Stimulated activated CD8-positive, alpha-beta memory T cell treated with anti-CD3 and anti-CD28 coated beads, Interleukin-2, amount 100 ng/mL, for 48 hours (primary cell): ENCODE data around the gene RFX8.

Experiments
- DNase-seq, 2 donors: peaks; one replicate each; pipeline ENCODE4 v3.0.0-alpha.2; 2020; ENCODE audit warnings: low read depth in 2 of 2

Gene RFX8

DNA sequence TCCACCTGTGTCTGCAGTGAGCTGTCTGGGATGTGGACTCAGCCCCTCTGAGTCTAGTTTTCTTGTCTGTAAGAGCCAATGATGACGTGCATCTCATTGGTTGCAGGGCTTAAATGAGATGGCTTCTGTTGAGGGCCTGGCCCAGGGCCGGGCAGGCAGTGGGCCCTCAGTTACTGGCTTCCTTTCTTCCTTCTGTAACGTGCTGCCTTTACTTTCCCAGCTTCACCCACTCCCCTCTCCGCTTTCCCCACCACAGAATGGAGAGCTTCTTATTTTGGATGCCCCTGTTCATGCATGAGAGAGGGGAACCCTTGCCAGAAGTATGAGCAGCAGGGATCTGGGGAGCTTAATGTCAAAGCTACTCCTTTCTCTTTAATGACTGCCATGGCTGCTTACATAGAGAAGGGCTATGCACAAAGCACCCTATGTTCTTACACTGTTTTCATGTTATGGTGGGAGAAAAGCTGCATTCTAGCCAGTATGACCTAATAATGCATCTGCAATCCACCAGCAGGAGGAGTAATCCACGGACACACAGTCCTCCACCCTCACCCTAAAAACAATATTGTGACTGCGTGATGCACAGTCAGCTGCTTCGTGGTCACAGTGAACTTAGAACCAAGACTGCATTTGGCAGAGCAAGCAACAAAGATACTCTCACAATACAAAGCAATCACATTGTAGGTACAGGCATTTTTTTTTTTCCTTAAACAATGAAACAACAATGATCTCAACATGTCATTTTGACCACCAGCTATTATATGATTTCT is 124.8 kb downstream of the RFX8 start:
- DNase-seq = no peak

DNA sequence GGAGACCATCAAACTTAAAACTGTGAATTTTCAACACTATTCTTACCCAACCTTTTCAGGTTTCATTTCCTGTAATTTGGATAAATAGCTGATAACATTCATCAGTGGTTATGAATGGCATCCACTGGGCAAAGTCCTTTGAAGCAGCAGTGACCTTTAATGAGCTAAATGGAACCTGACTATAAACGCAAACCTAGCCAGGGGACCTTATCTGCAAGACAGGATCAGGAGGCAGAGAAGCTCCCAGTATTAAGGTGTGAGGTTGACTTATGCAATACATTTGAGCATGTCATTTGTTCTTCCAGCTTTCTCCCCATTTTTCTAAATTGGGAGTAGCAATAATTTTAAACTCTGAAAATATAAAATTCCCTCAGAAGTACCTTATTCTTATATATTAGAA is 126.0 kb downstream of the RFX8 start:
- DNase-seq = no peak
